Measurements from ENCODE around the gene TLK1. TPM values are rescaled to one million over a fixed set of nuclear protein-coding genes. Genes with fewer than 3 reads are reported as not detected.

Gene TLK1
- total and polyA plus RNA-seq, 2 donors (not counting 1 experiment from before 2014, with no cell fraction given) = 23.5 to 29.9 TPM

DNA sequence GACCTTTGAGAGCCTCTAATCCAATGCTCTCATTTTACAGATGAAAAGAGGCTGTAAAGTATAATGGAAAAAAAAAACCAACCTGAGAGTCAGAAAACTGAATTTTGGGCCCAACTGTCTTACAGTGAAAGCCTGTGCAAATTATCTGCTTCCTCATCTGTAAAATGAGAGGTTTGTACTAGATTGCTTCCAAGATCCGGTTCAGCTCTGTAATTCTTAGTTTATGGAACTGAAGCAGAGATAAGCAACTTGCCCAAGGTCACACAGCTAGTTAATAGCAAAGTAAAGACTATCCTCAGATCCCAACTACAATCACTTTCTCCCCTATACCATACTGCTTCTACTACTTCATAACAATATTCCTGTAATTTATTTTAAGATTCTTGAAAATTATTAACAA lies 6.3 kb downstream of the TLK1 start:
- TF ChIP-seq, protein P1, sequence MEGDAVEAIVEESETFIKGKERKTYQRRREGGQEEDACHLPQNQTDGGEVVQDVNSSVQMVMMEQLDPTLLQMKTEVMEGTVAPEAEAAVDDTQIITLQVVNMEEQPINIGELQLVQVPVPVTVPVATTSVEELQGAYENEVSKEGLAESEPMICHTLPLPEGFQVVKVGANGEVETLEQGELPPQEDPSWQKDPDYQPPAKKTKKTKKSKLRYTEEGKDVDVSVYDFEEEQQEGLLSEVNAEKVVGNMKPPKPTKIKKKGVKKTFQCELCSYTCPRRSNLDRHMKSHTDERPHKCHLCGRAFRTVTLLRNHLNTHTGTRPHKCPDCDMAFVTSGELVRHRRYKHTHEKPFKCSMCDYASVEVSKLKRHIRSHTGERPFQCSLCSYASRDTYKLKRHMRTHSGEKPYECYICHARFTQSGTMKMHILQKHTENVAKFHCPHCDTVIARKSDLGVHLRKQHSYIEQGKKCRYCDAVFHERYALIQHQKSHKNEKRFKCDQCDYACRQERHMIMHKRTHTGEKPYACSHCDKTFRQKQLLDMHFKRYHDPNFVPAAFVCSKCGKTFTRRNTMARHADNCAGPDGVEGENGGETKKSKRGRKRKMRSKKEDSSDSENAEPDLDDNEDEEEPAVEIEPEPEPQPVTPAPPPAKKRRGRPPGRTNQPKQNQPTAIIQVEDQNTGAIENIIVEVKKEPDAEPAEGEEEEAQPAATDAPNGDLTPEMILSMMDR (conservative IDR thresholded peaks at IDR 0.05 in 1 of 2, IDR thresholded peaks at IDR 0.05 in 1 of 2; ENCODE audit: low read depth in 1 of 2, low read length in 2 of 2) = no peak
- TF ChIP-seq EZH2 (IDR thresholded peaks at IDR 0.05; ENCODE audit: low read length, missing control alignments) = no peak
- Histone ChIP-seq H3K9me3 (ENCODE audit: control insufficient read depth, insufficient read depth, low read depth, low read length) (no peaks in the 10 kb centered on the region), H3K27me3 (ENCODE audit: control insufficient read depth, insufficient read depth, low read length) (no peaks in the 10 kb centered on the region), H3K9ac (ENCODE audit: insufficient read depth, low read length) (no peak overlapping the region), H3K36me3 (ENCODE audit: control insufficient read depth, insufficient read depth, low read length) (no peaks in the 10 kb centered on the region), H3K27ac (ENCODE audit: insufficient read depth, low read length) (no peak overlapping the region), H3K4me2 (ENCODE audit: extremely low read depth, insufficient read depth, low read length) (no peak overlapping the region), H3K79me2 (ENCODE audit: control insufficient read depth, insufficient read depth, low read length) (peaks cover 89% of the 10 kb centered on the region), H3K4me3 (replicated peaks in 1 of 4; ENCODE audit: control extremely low read depth in 1 of 4, insufficient read depth in 1 of 4, low read depth in 3 of 4, low read length in 4 of 4) (no peak overlapping the region), H3K4me1 (ENCODE audit: control insufficient read depth, extremely low read depth, insufficient read depth, low read length) (no peaks in the 10 kb centered on the region), H4K20me1 (ENCODE audit: control insufficient read depth, extremely low read depth, insufficient read depth, low read length) (no peaks in the 10 kb centered on the region), H2AFZ (ENCODE audit: low read length) (no peak overlapping the region)
- DNase-seq (ENCODE audit: low read depth in 2 of 2) = peak in 1 of 2 donors; percentile 22

DNA sequence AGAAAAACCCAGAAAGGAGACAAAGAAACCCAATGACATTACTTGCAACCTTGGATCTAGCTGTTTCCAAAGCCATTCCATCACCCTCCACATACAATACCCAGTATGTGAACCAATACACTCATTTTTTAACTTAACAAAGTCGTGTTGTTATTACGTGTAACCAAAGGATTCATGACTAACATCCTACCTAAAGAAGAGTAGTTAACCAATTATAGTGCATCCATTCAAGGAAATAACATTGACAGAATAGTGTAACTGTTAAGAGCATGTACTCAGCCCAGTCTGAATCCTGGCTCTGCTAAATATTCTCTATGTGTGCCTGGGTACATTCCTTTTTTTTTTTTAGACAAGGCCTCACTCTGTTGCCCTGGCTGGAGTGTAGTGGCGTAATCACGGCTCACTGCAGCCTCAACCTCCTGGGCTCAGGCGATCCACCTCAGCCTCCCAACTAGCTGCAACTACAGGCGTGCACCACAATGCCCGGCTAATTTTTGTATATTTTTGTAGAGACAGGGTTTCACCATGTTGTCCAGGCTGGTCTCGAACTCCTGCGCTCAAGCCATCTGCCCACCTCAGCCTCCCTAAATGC lies 9.9 kb downstream of the TLK1 start:
- Histone ChIP-seq H3K4me3 (replicated peaks in 1 of 4; ENCODE audit: control extremely low read depth in 1 of 4, insufficient read depth in 1 of 4, low read depth in 3 of 4, low read length in 4 of 4) (no peak overlapping the region), H3K27ac (ENCODE audit: insufficient read depth, low read length) (no peak overlapping the region), H3K79me2 (ENCODE audit: control insufficient read depth, insufficient read depth, low read length) (peaks cover 83% of the 10 kb centered on the region), H2AFZ (ENCODE audit: low read length) (no peak overlapping the region), H3K27me3 (ENCODE audit: control insufficient read depth, insufficient read depth, low read length) (no peaks in the 10 kb centered on the region), H4K20me1 (ENCODE audit: control insufficient read depth, extremely low read depth, insufficient read depth, low read length) (no peaks in the 10 kb centered on the region), H3K4me2 (ENCODE audit: extremely low read depth, insufficient read depth, low read length) (no peak overlapping the region), H3K9me3 (ENCODE audit: control insufficient read depth, insufficient read depth, low read depth, low read length) (no peaks in the 10 kb centered on the region), H3K36me3 (ENCODE audit: control insufficient read depth, insufficient read depth, low read length) (no peaks in the 10 kb centered on the region), H3K9ac (ENCODE audit: insufficient read depth, low read length) (no peak overlapping the region), H3K4me1 (ENCODE audit: control insufficient read depth, extremely low read depth, insufficient read depth, low read length) (no peaks in the 10 kb centered on the region)
- TF ChIP-seq EZH2 (IDR thresholded peaks at IDR 0.05; ENCODE audit: low read length, missing control alignments) = no peak
- TF ChIP-seq, protein P1 (conservative IDR thresholded peaks at IDR 0.05 in 1 of 2, IDR thresholded peaks at IDR 0.05 in 1 of 2; ENCODE audit: low read depth in 1 of 2, low read length in 2 of 2) = no peak
- DNase-seq (ENCODE audit: low read depth in 2 of 2) = no peak

DNA sequence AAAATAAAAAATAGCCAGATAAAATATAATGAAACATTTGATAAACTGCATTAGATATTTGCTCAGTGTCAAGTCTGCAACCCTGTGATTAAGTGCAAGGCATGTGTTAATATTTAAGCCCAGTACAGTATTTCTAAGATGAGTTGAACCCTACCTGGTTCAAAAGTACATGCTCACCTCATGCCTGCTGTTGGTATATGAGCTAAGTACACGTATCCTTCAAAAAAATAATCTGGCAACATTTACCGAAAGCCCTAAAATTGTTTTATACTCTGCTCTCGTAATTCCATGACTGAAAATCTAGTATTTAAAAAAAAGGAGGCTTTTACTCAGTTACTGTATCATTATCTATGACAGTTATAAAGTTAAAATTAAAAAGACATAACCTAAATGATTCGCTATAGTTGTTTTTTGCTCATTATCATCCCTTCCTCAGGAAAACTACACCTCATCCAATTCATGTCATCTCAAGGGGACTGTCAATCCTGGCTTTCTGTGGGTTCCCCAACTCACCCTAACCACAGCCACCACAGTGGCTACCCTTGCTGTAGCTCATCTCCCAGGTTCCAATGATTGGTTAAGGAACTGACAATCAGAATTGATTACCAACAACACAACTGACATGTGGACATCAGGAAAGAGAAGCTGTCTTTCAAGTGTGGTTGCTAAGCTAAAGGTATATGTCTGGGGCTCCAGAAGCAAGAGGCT lies 10.6 kb downstream of the TLK1 start:
- no peaks in the 10 kb centered on the region for H4K20me1 ChIP-seq (ENCODE audit: control insufficient read depth, extremely low read depth, insufficient read depth, low read length)
- DNase-seq (ENCODE audit: low read depth in 2 of 2) = no peak
- TF ChIP-seq, protein P1 (conservative IDR thresholded peaks at IDR 0.05 in 1 of 2, IDR thresholded peaks at IDR 0.05 in 1 of 2; ENCODE audit: low read depth in 1 of 2, low read length in 2 of 2) = no peak
- no peak for TF ChIP-seq EZH2 (IDR thresholded peaks at IDR 0.05; ENCODE audit: low read length, missing control alignments)

More for the DNA sequence above, 10.6 kb downstream of the TLK1 start:
- Histone ChIP-seq H3K27me3 (ENCODE audit: control insufficient read depth, insufficient read depth, low read length) (no peaks in the 10 kb centered on the region), H3K9ac (ENCODE audit: insufficient read depth, low read length) (no peak overlapping the region), H3K4me3 (replicated peaks in 1 of 4; ENCODE audit: control extremely low read depth in 1 of 4, insufficient read depth in 1 of 4, low read depth in 3 of 4, low read length in 4 of 4) (no peak overlapping the region), H3K4me2 (ENCODE audit: extremely low read depth, insufficient read depth, low read length) (no peak overlapping the region), H3K4me1 (ENCODE audit: control insufficient read depth, extremely low read depth, insufficient read depth, low read length) (no peaks in the 10 kb centered on the region), H3K27ac (ENCODE audit: insufficient read depth, low read length) (no peak overlapping the region), H3K79me2 (ENCODE audit: control insufficient read depth, insufficient read depth, low read length) (peaks cover 81% of the 10 kb centered on the region), H3K9me3 (ENCODE audit: control insufficient read depth, insufficient read depth, low read depth, low read length) (no peaks in the 10 kb centered on the region), H2AFZ (ENCODE audit: low read length) (no peak overlapping the region), H3K36me3 (ENCODE audit: control insufficient read depth, insufficient read depth, low read length) (no peaks in the 10 kb centered on the region)

Measured in fibroblast of lung (primary cell).